Measurements from ENCODE around the gene HACD3.

DNA sequence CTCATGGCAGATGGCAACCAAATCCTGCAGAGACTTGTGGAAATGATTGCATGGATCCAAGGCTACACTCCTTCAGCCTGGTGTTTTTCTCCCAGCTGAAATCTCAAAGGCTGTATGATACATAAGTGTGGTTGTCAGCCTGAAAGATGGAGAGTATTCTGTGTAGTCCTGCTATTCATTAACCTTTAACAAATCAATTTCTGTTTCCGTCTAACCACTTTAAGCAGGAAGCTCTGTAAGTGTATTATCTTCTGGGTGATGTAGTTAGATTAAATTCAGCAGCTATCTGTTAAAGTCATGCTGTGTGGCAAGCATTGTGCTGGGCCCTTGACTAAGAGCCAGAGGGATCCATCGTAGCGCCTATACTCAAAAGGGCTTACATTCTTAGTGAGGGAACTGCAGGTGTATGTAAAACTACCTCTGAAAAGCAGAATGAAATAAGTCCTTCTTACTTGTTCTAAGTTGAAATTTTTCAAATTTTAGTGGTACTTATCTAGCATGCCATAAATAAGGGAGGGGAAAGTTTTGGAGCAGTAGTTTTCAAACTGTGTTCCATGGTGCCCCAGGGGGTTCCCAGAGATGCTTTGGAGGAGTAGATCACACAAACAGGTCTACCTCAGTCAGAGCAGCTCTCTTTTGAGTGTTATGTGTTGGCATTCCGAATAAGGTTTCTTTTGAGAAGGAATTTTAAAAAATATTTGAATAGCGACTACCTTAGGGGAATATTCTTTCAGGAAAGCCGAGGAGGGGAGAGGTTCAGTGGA is 28.9 kb downstream of the HACD3 start:
- no peak for TF ChIP-seq TCF12 (IDR thresholded peaks at IDR 0.05; ENCODE audit: low read depth)
- TF ChIP-seq, protein P1, sequence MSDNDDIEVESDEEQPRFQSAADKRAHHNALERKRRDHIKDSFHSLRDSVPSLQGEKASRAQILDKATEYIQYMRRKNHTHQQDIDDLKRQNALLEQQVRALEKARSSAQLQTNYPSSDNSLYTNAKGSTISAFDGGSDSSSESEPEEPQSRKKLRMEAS (IDR thresholded peaks at IDR 0.05), result no peak
- no peak for TF ChIP-seq TEAD4 (IDR thresholded peaks at IDR 0.05)
- TF ChIP-seq CEBPB (IDR thresholded peaks at IDR 0.05), result no peak
- TF ChIP-seq, protein P2, sequence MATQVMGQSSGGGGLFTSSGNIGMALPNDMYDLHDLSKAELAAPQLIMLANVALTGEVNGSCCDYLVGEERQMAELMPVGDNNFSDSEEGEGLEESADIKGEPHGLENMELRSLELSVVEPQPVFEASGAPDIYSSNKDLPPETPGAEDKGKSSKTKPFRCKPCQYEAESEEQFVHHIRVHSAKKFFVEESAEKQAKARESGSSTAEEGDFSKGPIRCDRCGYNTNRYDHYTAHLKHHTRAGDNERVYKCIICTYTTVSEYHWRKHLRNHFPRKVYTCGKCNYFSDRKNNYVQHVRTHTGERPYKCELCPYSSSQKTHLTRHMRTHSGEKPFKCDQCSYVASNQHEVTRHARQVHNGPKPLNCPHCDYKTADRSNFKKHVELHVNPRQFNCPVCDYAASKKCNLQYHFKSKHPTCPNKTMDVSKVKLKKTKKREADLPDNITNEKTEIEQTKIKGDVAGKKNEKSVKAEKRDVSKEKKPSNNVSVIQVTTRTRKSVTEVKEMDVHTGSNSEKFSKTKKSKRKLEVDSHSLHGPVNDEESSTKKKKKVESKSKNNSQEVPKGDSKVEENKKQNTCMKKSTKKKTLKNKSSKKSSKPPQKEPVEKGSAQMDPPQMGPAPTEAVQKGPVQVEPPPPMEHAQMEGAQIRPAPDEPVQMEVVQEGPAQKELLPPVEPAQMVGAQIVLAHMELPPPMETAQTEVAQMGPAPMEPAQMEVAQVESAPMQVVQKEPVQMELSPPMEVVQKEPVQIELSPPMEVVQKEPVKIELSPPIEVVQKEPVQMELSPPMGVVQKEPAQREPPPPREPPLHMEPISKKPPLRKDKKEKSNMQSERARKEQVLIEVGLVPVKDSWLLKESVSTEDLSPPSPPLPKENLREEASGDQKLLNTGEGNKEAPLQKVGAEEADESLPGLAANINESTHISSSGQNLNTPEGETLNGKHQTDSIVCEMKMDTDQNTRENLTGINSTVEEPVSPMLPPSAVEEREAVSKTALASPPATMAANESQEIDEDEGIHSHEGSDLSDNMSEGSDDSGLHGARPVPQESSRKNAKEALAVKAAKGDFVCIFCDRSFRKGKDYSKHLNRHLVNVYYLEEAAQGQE (IDR thresholded peaks at IDR 0.05; ENCODE audit: low read depth), result no peak
- TF ChIP-seq, protein P3, sequence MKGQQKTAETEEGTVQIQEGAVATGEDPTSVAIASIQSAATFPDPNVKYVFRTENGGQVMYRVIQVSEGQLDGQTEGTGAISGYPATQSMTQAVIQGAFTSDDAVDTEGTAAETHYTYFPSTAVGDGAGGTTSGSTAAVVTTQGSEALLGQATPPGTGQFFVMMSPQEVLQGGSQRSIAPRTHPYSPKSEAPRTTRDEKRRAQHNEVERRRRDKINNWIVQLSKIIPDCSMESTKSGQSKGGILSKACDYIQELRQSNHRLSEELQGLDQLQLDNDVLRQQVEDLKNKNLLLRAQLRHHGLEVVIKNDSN (IDR thresholded peaks at IDR 0.05), result no peak
- no peak for TF ChIP-seq EP300 (IDR thresholded peaks at IDR 0.05; ENCODE audit: borderline replicate concordance)
- no peak for TF ChIP-seq RAD21 (IDR thresholded peaks at IDR 0.05; ENCODE audit: low read depth)
- no peak for TF ChIP-seq TAF1 (IDR thresholded peaks at IDR 0.05; ENCODE audit: low read depth)
- no peak for TF ChIP-seq CREB1 (IDR thresholded peaks at IDR 0.05; ENCODE audit: low read depth)
